ENCODE results near the gene GALNT18. TPM values are rescaled to one million over a fixed set of nuclear protein-coding genes. Genes with fewer than 3 reads are reported as not detected.

The GALNT18 gene
- total RNA-seq, 1 donor from 2014 or later: 24.4 TPM

- no peak for TF ChIP-seq CTCF (IDR thresholded peaks at IDR 0.05; ENCODE audit: borderline replicate concordance)
- Histone ChIP-seq H3K27ac (replicated peaks) (peak overlapping the region; percentile 89), H3K4me1 (peaks cover 79% of the 10 kb centered on the region), H3K4me3 (peak overlapping the region; percentile 5), H3K36me3 (no peaks in the 10 kb centered on the region), H3K9me3 (replicated peaks) (no peaks in the 10 kb centered on the region), H3K27me3 (ENCODE audit: low read depth) (no peaks in the 10 kb centered on the region)
- DNase-seq: no peak
- intact Hi-C loops (cut with micrococcal nuclease): no loop called here
Observed at GRCh38 chr11:11406652-11407051, 215.2 kb downstream of the GALNT18 start.

- H3K9me3 ChIP-seq (replicated peaks): no peaks in the 10 kb centered on the region
- DNase-seq: peak; percentile 58
- H3K4me1 ChIP-seq: peaks cover 69% of the 10 kb centered on the region
- H3K36me3 ChIP-seq: no peaks in the 10 kb centered on the region
- intact Hi-C loops (cut with micrococcal nuclease): no loop called here
- peak overlapping the region; percentile 43 for H3K27ac ChIP-seq (replicated peaks)
- no peak for TF ChIP-seq CTCF (IDR thresholded peaks at IDR 0.05; ENCODE audit: borderline replicate concordance)
- no peaks in the 10 kb centered on the region for H3K27me3 ChIP-seq (ENCODE audit: low read depth)
- H3K4me3 ChIP-seq: no peak overlapping the region
Observed at GRCh38 chr11:11403763-11404725, 217.8 kb downstream of the GALNT18 start.

GRCh38 chr11:11401960-11402535 is 219.8 kb downstream of the GALNT18 start:
- no peak for DNase-seq
- Histone ChIP-seq H3K4me3 (no peak overlapping the region), H3K9me3 (replicated peaks) (no peaks in the 10 kb centered on the region), H3K27ac (replicated peaks) (no peak overlapping the region), H3K27me3 (ENCODE audit: low read depth) (no peaks in the 10 kb centered on the region), H3K36me3 (no peaks in the 10 kb centered on the region), H3K4me1 (peaks cover 54% of the 10 kb centered on the region)
- intact Hi-C loops (cut with micrococcal nuclease): no loop called here
- TF ChIP-seq CTCF (IDR thresholded peaks at IDR 0.05; ENCODE audit: borderline replicate concordance): no peak

- H3K27me3 ChIP-seq (ENCODE audit: low read depth): no peaks in the 10 kb centered on the region
- peaks cover 48% of the 10 kb centered on the region for H3K4me1 ChIP-seq
- H3K27ac ChIP-seq (replicated peaks): no peak overlapping the region
- intact Hi-C loops (cut with micrococcal nuclease): no loop called here
- no peak for DNase-seq
- peak; percentile 36 for TF ChIP-seq CTCF (IDR thresholded peaks at IDR 0.05; ENCODE audit: borderline replicate concordance)
- H3K4me3 ChIP-seq: no peak overlapping the region
- no peaks in the 10 kb centered on the region for H3K9me3 ChIP-seq (replicated peaks)
- H3K36me3 ChIP-seq: no peaks in the 10 kb centered on the region
Observed at GRCh38 chr11:11400635-11401232, 221.1 kb downstream of the GALNT18 start.

- Histone ChIP-seq H3K4me3 (no peak overlapping the region), H3K27me3 (ENCODE audit: low read depth) (no peaks in the 10 kb centered on the region), H3K36me3 (no peaks in the 10 kb centered on the region), H3K27ac (replicated peaks) (no peak overlapping the region), H3K9me3 (replicated peaks) (no peaks in the 10 kb centered on the region), H3K4me1 (peaks cover 42% of the 10 kb centered on the region)
- DNase-seq: no peak
- no peak for TF ChIP-seq CTCF (IDR thresholded peaks at IDR 0.05; ENCODE audit: borderline replicate concordance)
- intact Hi-C loops (cut with micrococcal nuclease): no loop called here
Observed at GRCh38 chr11:11400121-11400520, 221.7 kb downstream of the GALNT18 start.
